K562 (cell line): ENCODE results near the gene POLD2. TPM values are rescaled to one million over a fixed set of nuclear protein-coding genes. Genes with fewer than 3 reads are reported as not detected.

Experiments used
- CAMTA2 ChIP-seq: fragments of 250-450 bp; sonication (Bioruptor Pico); conservative IDR thresholded peaks from 2 replicates; pipeline ENCODE4 v1.5.1; 2022
- ETV5 ChIP-seq: sonication (generic); formaldehyde crosslinking; IDR thresholded peaks from 2 replicates; pipeline ENCODE4 v1.4.0; 2020; ENCODE audit warnings: low read depth, mild to moderate bottlenecking, missing genetic modification reagents
- FOXA3 ChIP-seq, 2 experiments: fragments of 450-650 bp in 1 of 2; sonication (generic) in 1 of 2; formaldehyde crosslinking; IDR thresholded peaks in 1 of 2; conservative IDR thresholded peaks in 1 of 2; 2 replicates each; pipeline versions ENCODE4 v1.4.0 to v1.8.0; 2020 to 2022; ENCODE audit warnings: mild to moderate bottlenecking in 2 of 2, missing genetic modification reagents in 1 of 2
- FOXO4 ChIP-seq: fragments of 450-650 bp; formaldehyde crosslinking; IDR thresholded peaks from 2 replicates; pipeline ENCODE4 v1.4.0; 2020; ENCODE audit warnings: mild to moderate bottlenecking, moderate library complexity
- HMG20B ChIP-seq: fragments of 250-450 bp; sonication (Bioruptor Pico); IDR thresholded peaks from 2 replicates; pipeline ENCODE4 v1.5.0; 2021; ENCODE audit warnings: mild to moderate bottlenecking
- ILF3 ChIP-seq: fragments of 450-650 bp; IDR thresholded peaks from 2 replicates; pipeline ENCODE4 v1.6.1; 2018; ENCODE audit warnings: antibody characterized with exemption, mild to moderate bottlenecking, moderate library complexity, borderline replicate concordance
- NCOA2 ChIP-seq, 2 experiments: fragments of 450-650 bp; IDR thresholded peaks; 2 replicates each; pipeline ENCODE4 v1.6.1; 2018; ENCODE audit warnings: mild to moderate bottlenecking in 2 of 2, moderate library complexity in 1 of 2; ENCODE audit not compliant: partially characterized antibody in 2 of 2
- NCOA6 ChIP-seq: fragments of 450-650 bp; IDR thresholded peaks from 2 replicates; pipeline ENCODE4 v1.6.1; 2017; ENCODE audit warnings: mild to moderate bottlenecking
- NELFE ChIP-seq: IDR thresholded peaks from 2 replicates; pipeline ENCODE4 v1.6.1; 2011; ENCODE audit warnings: mild to moderate bottlenecking; ENCODE audit not compliant: insufficient read depth, insufficient read length
- PATZ1 ChIP-seq: fragments of 250-450 bp; sonication (Bioruptor Pico); IDR thresholded peaks from 2 replicates; pipeline ENCODE4 v1.5.0; 2020; ENCODE audit warnings: mild to moderate bottlenecking, borderline replicate concordance
- PBX2 ChIP-seq, 2 experiments: IDR thresholded peaks in 1 of 2; conservative IDR thresholded peaks in 1 of 2; 2 replicates each; pipeline ENCODE4 v1.6.1; 2016; ENCODE audit warnings: low read depth in 2 of 2, mild to moderate bottlenecking in 1 of 2, missing compliant biosample characterization in 1 of 2, missing genetic modification characterization in 1 of 2, moderate library complexity in 1 of 2
- POU5F1 ChIP-seq: fragments of 150-350 bp; IDR thresholded peaks from 2 replicates; pipeline ENCODE4 v1.6.1; 2014; ENCODE audit warnings: borderline replicate concordance, low read length, low read depth, mild to moderate bottlenecking; ENCODE audit not compliant: partially characterized antibody
- SMAD4 ChIP-seq: fragments of 250-450 bp; sonication (Bioruptor Pico); conservative IDR thresholded peaks from 2 replicates; pipeline ENCODE4 v1.8.0; 2021; ENCODE audit warnings: inconsistent platforms, mild to moderate bottlenecking, moderate library complexity
- SMARCA5 ChIP-seq: fragments of 450-650 bp; IDR thresholded peaks from 2 replicates; pipeline ENCODE4 v1.6.1; 2016
- TBL1XR1 ChIP-seq, 2 experiments: IDR thresholded peaks; 2 replicates each; pipeline ENCODE4 v1.6.1; 2012; ENCODE audit warnings: improper control_type of control experiment in 2 of 2, low read length in 2 of 2, mild to moderate bottlenecking in 1 of 2
- TRIM24 ChIP-seq, 2 experiments: fragments of 450-650 bp; IDR thresholded peaks; 2 replicates each; pipeline ENCODE4 v1.6.1; 2016
- U2AF2 ChIP-seq: fragments of 200-400 bp; formaldehyde crosslinking; optimal IDR thresholded peaks from 2 replicates; pipeline ENCODE3; 2017; ENCODE audit warnings: low read depth, mild to moderate bottlenecking, low read length
- ZFP30 ChIP-seq: fragments of 250-450 bp; sonication (Bioruptor Pico); IDR thresholded peaks from 2 replicates; pipeline ENCODE4 v1.8.0; 2022; ENCODE audit warnings: moderate library complexity, mild to moderate bottlenecking, inconsistent platforms, borderline replicate concordance
- ZNF282 ChIP-seq: sonication (generic); formaldehyde crosslinking; IDR thresholded peaks from 2 replicates; pipeline ENCODE4 v1.8.1; 2023; ENCODE audit warnings: missing genetic modification reagents
- ZNF589 ChIP-seq: fragments of 200-800 bp; sonication (Bioruptor generic); IDR thresholded peaks from 2 replicates; pipeline ENCODE4 v1.6.1; 2016; ENCODE audit warnings: low read depth, missing genetic modification characterization, missing compliant biosample characterization
- polyA plus RNA-seq, 8 experiments: library from polyadenylated mRNA; depleted of rRNA in 4 of 8; stranded (reverse) in 5 of 8; unstranded in 3 of 8; fragments of >200 nt; fragmentation: Nextera tagmentation in 2 of 8; fragmentation: Illumina TruSeq in 1 of 8; extraction: Ambion mirVana in 2 of 8; extraction: Trizol in 1 of 8; gene quantifications; 2 replicates each; pipeline versions ENCODE4 v1.2.1 to v1.2.3, GENCODE V29; 2011 to 2014; ENCODE audit warnings: inconsistent platforms in 1 of 8, missing spikeins in 1 of 8
- total RNA-seq, 7 experiments: library from RNA; depleted of rRNA in 6 of 7; stranded (reverse); fragments of >200 nt in 6 of 7; fragmentation: Illumina TruSeq in 2 of 7; extraction: Trizol in 2 of 7; gene quantifications; 2 replicates each; pipeline versions ENCODE4 v1.2.1 to v1.2.3, GENCODE V29; 2011 to 2021; ENCODE audit warnings: low replicate concordance in 1 of 7

Gene POLD2
- total and polyA plus RNA-seq, 9 of the 15 experiments (the other 6 are each of a cell fraction or from before 2014, with no cell fraction given) = 29.7 to 259 (median 225) TPM

GRCh38 chr7:44123190-44124003 is at the start of gene POLD2 (continued):
- TF ChIP-seq ZFP30 (CRISPR knock-in tag) (no peak), TRIM24 (IDR thresholded peaks at IDR 0.05) (no peak), POU5F1 (no peak), SMARCA5 (no peak), ETV5 (CRISPR knock-in tag) (peak; percentile 27; the same call in 1 of the 2 replicates), NCOA6 (no peak), SMAD4 (CRISPR knock-in tag) (peak; percentile 52; the same call in 1 of the 2 replicates), NELFE (no peak), ZNF282 (CRISPR knock-in tag) (no peak), ILF3 (no peak; the same call in 1 of the 2 replicates), CAMTA2 (CRISPR knock-in tag) (no peak), NCOA2 (IDR thresholded peaks at IDR 0.05; ENCODE audit: partially characterized antibody in 2 of 2) (no peak), FOXA3 (CRISPR knock-in tag; conservative IDR thresholded peaks at IDR 0.05 in 1 of 2, IDR thresholded peaks at IDR 0.05 in 1 of 2) (no peak), HMG20B (no peak), PBX2 (CRISPR knock-in tag; IDR thresholded peaks at IDR 0.05; ENCODE audit: low read depth) (peak; percentile 63), PBX2 (tag; conservative IDR thresholded peaks at IDR 0.05; ENCODE audit: low read depth) (peak; percentile 84), FOXO4 (no peak), ZNF589 (CRISPR knock-in tag) (no peak), U2AF2 (no peak), TBL1XR1 (IDR thresholded peaks at IDR 0.05; ENCODE audit: low read length in 2 of 2) (no peak), PATZ1 (CRISPR knock-in tag) (no peak)
